SK-N-SH (cell line): ENCODE measurements around the gene WDR27. TPM values are rescaled to one million over a fixed set of nuclear protein-coding genes. Genes with fewer than 3 reads are reported as not detected.

ENCODE experiments used
- CTCF ChIA-PET: fragments of 300-600, 350-600 bp; formaldehyde crosslinking; extraction: SDS; loops from one replicate; lab custom pipeline; 2021; lab: Yijun Ruan, JAX
- POLR2A ChIA-PET: fragments of 350-600 bp; sonication (Branson Sonifier 250); formaldehyde crosslinking; extraction: SDS; loops from one replicate; lab custom pipeline; 2020; ENCODE audit warnings: antibody characterized with exemption, inconsistent platforms; lab: Yijun Ruan, JAX
- DNase-seq: peaks from one replicate; pipeline ENCODE4 v3.0.0; 2012
- H2AFZ ChIP-seq: fragments of 200-600 bp; sonication (generic); 2 replicates; pipeline ENCODE4 v1.8.1; 2016; ENCODE audit warnings: antibody characterized with exemption, mild to moderate bottlenecking, low read depth
- H3F3A ChIP-seq: fragments of 200-600 bp; sonication (generic); replicated peaks from 2 replicates; pipeline ENCODE3; 2016; ENCODE audit warnings: antibody characterized with exemption, mild to moderate bottlenecking; ENCODE audit not compliant: insufficient read depth
- H3K27ac ChIP-seq, 2 experiments: fragments of 200-500 bp in 1 of 2; fragments of 200-600 bp in 1 of 2; sonication (Bioruptor generic) in 1 of 2; sonication (generic), shearing (Covaris generic) in 1 of 2; 2 replicates each; pipeline versions ENCODE4 v1.5.1 to v1.6.1; 2014 to 2016; ENCODE audit warnings: low read depth in 2 of 2, inconsistent platforms in 1 of 2, low read length in 1 of 2, mild to moderate bottlenecking in 1 of 2, mixed read lengths in 1 of 2
- H3K27me3 ChIP-seq: fragments of 200-600 bp; sonication (generic), shearing (Covaris generic); 2 replicates; pipeline ENCODE4 v1.6.1; 2016; ENCODE audit warnings: mixed run types; ENCODE audit not compliant: insufficient read depth
- H3K36me3 ChIP-seq, 2 experiments: fragments of 200-500 bp in 1 of 2; fragments of 200-600 bp in 1 of 2; sonication (Bioruptor generic) in 1 of 2; sonication (generic) in 1 of 2; replicated peaks in 1 of 2; 2 replicates each; pipeline versions ENCODE3 to v1.5.1; 2014 to 2016; ENCODE audit warnings: low read length in 1 of 2, mild to moderate bottlenecking in 1 of 2; ENCODE audit not compliant: insufficient read depth in 2 of 2, control insufficient read depth in 1 of 2
- H3K4me1 ChIP-seq, 2 experiments: fragments of 200-500 bp in 1 of 2; fragments of 200-600 bp in 1 of 2; sonication (Bioruptor generic) in 1 of 2; sonication (generic), shearing (Covaris generic) in 1 of 2; 2 replicates each; pipeline versions ENCODE4 v1.5.1 to v1.6.1; 2014 to 2016; ENCODE audit warnings: low read depth in 1 of 2, low read length in 1 of 2, mixed run types in 1 of 2; ENCODE audit not compliant: insufficient read depth in 2 of 2, control insufficient read depth in 1 of 2
- H3K4me2 ChIP-seq: fragments of 200-600 bp; sonication (generic), shearing (Covaris generic); 2 replicates; pipeline ENCODE4 v1.6.1; 2017; ENCODE audit warnings: mixed run types
- H3K4me3 ChIP-seq, 2 experiments: fragments of 200-500 bp in 1 of 2; fragments of 200-600 bp in 1 of 2; sonication (Bioruptor generic) in 1 of 2; sonication (generic), shearing (Covaris generic) in 1 of 2; 2 replicates each; pipeline versions ENCODE4 v1.5.1 to v1.8.1; 2014 to 2016; ENCODE audit warnings: low read depth in 2 of 2, inconsistent platforms in 1 of 2, low read length in 1 of 2, mild to moderate bottlenecking in 1 of 2, mixed read lengths in 1 of 2, moderate library complexity in 1 of 2
- H3K79me2 ChIP-seq: fragments of 200-600 bp; sonication (generic); 2 replicates; pipeline ENCODE4 v1.8.1; 2017; ENCODE audit warnings: mild to moderate bottlenecking; ENCODE audit not compliant: insufficient read depth
- H3K9ac ChIP-seq: fragments of 200-600 bp; sonication (generic); 2 replicates; pipeline ENCODE4 v1.6.1; 2017; ENCODE audit warnings: mixed run types
- H3K9me2 ChIP-seq: fragments of 200-600 bp; sonication (generic); 2 replicates; pipeline ENCODE4 v1.6.1; 2017; ENCODE audit warnings: mixed run types
- H3K9me3 ChIP-seq: fragments of 200-600 bp; sonication (generic); 2 replicates; pipeline ENCODE4 v1.6.1; 2017; ENCODE audit warnings: mixed run types, mild to moderate bottlenecking, moderate library complexity
- H4K20me1 ChIP-seq: fragments of 200-600 bp; sonication (generic); 2 replicates; pipeline ENCODE4 v1.6.1; 2017; ENCODE audit warnings: mild to moderate bottlenecking, mixed run types; ENCODE audit not compliant: insufficient read depth
- CHD2 ChIP-seq: fragments of 150-350 bp; IDR thresholded peaks from 2 replicates; pipeline ENCODE4 v1.6.1; 2018; ENCODE audit warnings: low read length; ENCODE audit not compliant: partially characterized antibody
- CTCF ChIP-seq: fragments of 200-600 bp; sonication (generic); IDR thresholded peaks from 2 replicates; pipeline ENCODE4 v1.6.1; 2017; ENCODE audit warnings: antibody characterized with exemption, mild to moderate bottlenecking, moderate library complexity
- ELF1 ChIP-seq: IDR thresholded peaks from 2 replicates; pipeline ENCODE4 v1.4.0; 2012
- EP300 ChIP-seq, 2 experiments: IDR thresholded peaks; 2 replicates each; pipeline versions ENCODE4 v1.4.0 to v1.6.1; 2012; ENCODE audit warnings: borderline replicate concordance in 1 of 2, low read depth in 1 of 2, low read length in 1 of 2
- FOSL2 ChIP-seq: IDR thresholded peaks from 2 replicates; pipeline ENCODE4 v1.4.0; 2012; ENCODE audit warnings: low read depth, mild to moderate bottlenecking, moderate library complexity, borderline replicate concordance
- FOXJ3 ChIP-seq: sonication (generic); formaldehyde crosslinking; IDR thresholded peaks from 2 replicates; pipeline ENCODE4 v1.5.1; 2020; ENCODE audit warnings: mild to moderate bottlenecking, missing genetic modification reagents
- FOXM1 ChIP-seq: IDR thresholded peaks from 2 replicates; pipeline ENCODE4 v1.4.0; 2012; ENCODE audit warnings: low read depth, mild to moderate bottlenecking
- GABPA ChIP-seq: IDR thresholded peaks from 2 replicates; pipeline ENCODE4 v1.4.0; 2012; ENCODE audit warnings: low read depth, mild to moderate bottlenecking
- JUND ChIP-seq: IDR thresholded peaks from 2 replicates; pipeline ENCODE4 v1.4.0; 2012
- MAX ChIP-seq: IDR thresholded peaks from 2 replicates; pipeline ENCODE4 v1.4.0; 2012; ENCODE audit warnings: low read depth
- MEF2A ChIP-seq: IDR thresholded peaks from 2 replicates; pipeline ENCODE4 v1.4.0; 2012; ENCODE audit warnings: low read depth, borderline replicate concordance
- MXI1 ChIP-seq: IDR thresholded peaks from 2 replicates; pipeline ENCODE4 v1.6.1; 2012; ENCODE audit warnings: mild to moderate bottlenecking, low read depth, low read length, improper control_type of control experiment
- PBX3 ChIP-seq: IDR thresholded peaks from 2 replicates; pipeline ENCODE4; 2012
- POLR2AphosphoS5 ChIP-seq: IDR thresholded peaks from 2 replicates; pipeline ENCODE4 v1.6.1; 2012; ENCODE audit warnings: low read depth, low read length
- RAD21 ChIP-seq: IDR thresholded peaks from 2 replicates; pipeline ENCODE4 v1.6.1; 2012; ENCODE audit warnings: mild to moderate bottlenecking, low read length
- REST ChIP-seq: IDR thresholded peaks from 2 replicates; pipeline ENCODE4 v1.6.1; 2012; ENCODE audit warnings: mild to moderate bottlenecking, low read depth, low read length, moderate library complexity
- RXRA ChIP-seq: IDR thresholded peaks from 2 replicates; pipeline ENCODE4 v1.4.0; 2012; ENCODE audit warnings: low read depth, mild to moderate bottlenecking, borderline replicate concordance
- SIN3A ChIP-seq: IDR thresholded peaks from 2 replicates; pipeline ENCODE4 v1.6.1; 2012; ENCODE audit warnings: low read depth, mild to moderate bottlenecking, low read length, moderate library complexity, borderline replicate concordance
- SMC3 ChIP-seq: IDR thresholded peaks from 2 replicates; pipeline ENCODE4 v1.6.1; 2012; ENCODE audit warnings: low read depth, low read length, improper control_type of control experiment
- TAF1 ChIP-seq: IDR thresholded peaks from 2 replicates; pipeline ENCODE4 v1.6.1; 2012; ENCODE audit warnings: low read depth, mild to moderate bottlenecking, low read length, moderate library complexity, borderline replicate concordance
- TEAD4 ChIP-seq: IDR thresholded peaks from 2 replicates; pipeline ENCODE4 v1.4.0; 2012; ENCODE audit warnings: mild to moderate bottlenecking, borderline replicate concordance; ENCODE audit not compliant: insufficient read depth
- ZBTB33 ChIP-seq: IDR thresholded peaks from 2 replicates; pipeline ENCODE4 v1.4.0; 2012; ENCODE audit warnings: low read depth, borderline replicate concordance
- WGBS: methylation state at CpG from one replicate; pipeline ENCODE4 v1.1.6; 2017; ENCODE audit warnings: low lambda C conversion rate; 5-methylcytosine and 5-hydroxymethylcytosine counted together
- polyA plus RNA-seq, 3 experiments: library from polyadenylated mRNA; depleted of rRNA; stranded (reverse); fragments of >200 nt; gene quantifications; 2 replicates each; pipeline ENCODE4 v1.2.3, GENCODE V29; 2012

The WDR27 gene
- polyA plus RNA-seq (2012; rRNA removed): 55.6 and 58.6 TPM in 2 replicates
- polyA plus RNA-seq (2012; cell fraction: cytosol; rRNA removed): 11.4 and 15.7 TPM in 2 replicates
- polyA plus RNA-seq (2012; cell fraction: nucleus; rRNA removed): 420 and 490 TPM in 2 replicates

GRCh38 chr6:169701954-169702839 lies at the start of gene WDR27, which contains the start of gene C6orf120:
Gene WDR27, minus strand, starts transcription at chr6:169702029. Its CDS starts 13,024 bp downstream, at chr6:169689005.
Gene C6orf120, plus strand, starts transcription at chr6:169702126. Its CDS starts 334 bp downstream, at chr6:169702460.
- peaks cover 6% of the 10 kb centered on the region for H3F3A ChIP-seq
- TF ChIP-seq SMC3: no peak
- TF ChIP-seq CHD2: peak; percentile 100
- TF ChIP-seq EP300 (IDR thresholded peaks at IDR 0.05; ENCODE audit: borderline replicate concordance in 1 of 2, low read depth in 1 of 2, low read length in 1 of 2): no peak; a peak in 1 of 4 replicates
- no peak for TF ChIP-seq FOXM1
- TF ChIP-seq MEF2A: no peak
- peak; percentile 94 for TF ChIP-seq MXI1
- 0 out of 2 replicates have a peak, but pooled peaks have one; percentile 17 for TF ChIP-seq FOXJ3
- peak; percentile 82 for TF ChIP-seq MAX
- no peak for TF ChIP-seq TEAD4
- peak; percentile 78 for TF ChIP-seq TAF1
- peak; percentile 92; the same call in 1 of the 2 replicates for TF ChIP-seq SIN3A
- no peak for TF ChIP-seq RAD21
- no peak for TF ChIP-seq FOSL2
- no peak for TF ChIP-seq RXRA
- TF ChIP-seq REST: no peak
- TF ChIP-seq GABPA: peak; percentile 95
- peak; percentile 16; the same call in 1 of the 2 replicates for TF ChIP-seq PBX3
- peak; percentile 99 for TF ChIP-seq ZBTB33
- peak; percentile 64; the same call in 1 of the 2 replicates for TF ChIP-seq ELF1
- TF ChIP-seq POLR2AphosphoS5: peak; percentile 95
- TF ChIP-seq JUND: no peak
- TF ChIP-seq CTCF: 0 out of 2 replicates have a peak, but pooled peaks have one; percentile 7

More at GRCh38 chr6:169701954-169702839, at the start of gene WDR27, which contains the start of gene C6orf120:
- Histone ChIP-seq H3K27me3 (no peaks in the 10 kb centered on the region), H3K9me2 (no peaks in the 10 kb centered on the region), H3K4me2 (peak within 1 kb of the TSS; percentile 70), H4K20me1 (peaks cover 4% of the 10 kb centered on the region; the same call in 1 of the 2 replicates), H3K4me3 (peak within 1 kb of the TSS; percentile 95 to 98), H3K9me3 (no peaks in the 10 kb centered on the region), H3K27ac (peak within 1 kb of the TSS; percentile 84 to 88), H3K9ac (peak within 1 kb of the TSS; percentile 94), H3K36me3 (peaks cover 30 to 41% of the 10 kb centered on the region in 2 experiments), H3K79me2 (peaks cover 65% of the 10 kb centered on the region), H2AFZ (peak within 1 kb of the TSS; percentile 48), H3K4me1 (peaks cover 12 to 28% of the 10 kb centered on the region in 2 experiments; a peak in 3 of 4 replicates)
- DNase-seq: peak; percentile 97
- WGBS: under 1% methylated on average over 21 of the region's 92 CpGs
- CTCF ChIA-PET: interaction anchor here (0.6 to 3.7 kb wide), 7 partner anchors 9 to 308 kb away, joined by 3 to 18 read pairs (median 4); no protein-coding TSS in a partner anchor
- POLR2A ChIA-PET: interaction anchor here (0.7 to 2.3 kb wide), 7 partner anchors 9 to 67 kb away, joined by 3 to 14 read pairs (median 5); partner anchors contain the start of genes ERMARD and PHF10
